ENCODE data around the gene ARCN1.
"Not testable (repeated sequence)": the region's sequence is repeated elsewhere in the genome, so short reads cannot be mapped to it uniquely, and the experiment has no call there.

Gene ARCN1

GRCh38 chr11:118544647-118545010 is 27.6 kb upstream of the ARCN1 start:
- no peak for DNase-seq

- no peak for DNase-seq
Observed at GRCh38 chr11:118545533-118545932, 26.7 kb upstream of the ARCN1 start.

- no peak for DNase-seq
Observed at GRCh38 chr11:118547132-118547531, 25.1 kb upstream of the ARCN1 start.

GRCh38 chr11:118552341-118552740 is 19.9 kb upstream of the ARCN1 start:
- DNase-seq: no peak

GRCh38 chr11:118560806-118561205 is 11.4 kb upstream of the ARCN1 start:
- no peak for DNase-seq

GRCh38 chr11:118565051-118565450 is 7.2 kb upstream of the ARCN1 start:
- DNase-seq: no peak

GRCh38 chr11:118569670-118570069 is 2.5 kb upstream of the ARCN1 start:
- DNase-seq: no peak

GRCh38 chr11:118570787-118571186 is 1.4 kb upstream of the ARCN1 start:
- no peak for DNase-seq

- DNase-seq: not testable (repeated sequence)
Observed at GRCh38 chr11:118571701-118572060, 528 bp upstream of the ARCN1 start.

- DNase-seq: no peak
Observed at GRCh38 chr11:118572981-118573550, 857 bp downstream of the ARCN1 start.

- DNase-seq: no peak
Observed at GRCh38 chr11:118574636-118575035, 2.4 kb downstream of the ARCN1 start.

- DNase-seq: not testable (repeated sequence)
Observed at GRCh38 chr11:118577995-118578394, 5.8 kb downstream of the ARCN1 start.

GRCh38 chr11:118581057-118581456 is 8.8 kb downstream of the ARCN1 start:
- DNase-seq: no peak

- no peak for DNase-seq
Observed at GRCh38 chr11:118587952-118588351, 15.7 kb downstream of the ARCN1 start.

GRCh38 chr11:118592616-118593367 is 20.6 kb downstream of the ARCN1 start:
- DNase-seq: no peak

- not testable (repeated sequence) for DNase-seq
Observed at GRCh38 chr11:118594984-118595383, 22.8 kb downstream of the ARCN1 start.

GRCh38 chr11:118596224-118597146 is 24.3 kb downstream of the ARCN1 start:
- DNase-seq: no peak

GRCh38 chr11:118597556-118597955 is 25.3 kb downstream of the ARCN1 start:
- no peak for DNase-seq

GRCh38 chr11:118602331-118602730 is 30.1 kb downstream of the ARCN1 start:
- no peak for DNase-seq

- not testable (repeated sequence) for DNase-seq
Observed at GRCh38 chr11:118603709-118604108, 31.5 kb downstream of the ARCN1 start.

- DNase-seq: no peak
Observed at GRCh38 chr11:118604566-118604965, 32.4 kb downstream of the ARCN1 start.

- DNase-seq: no peak
Observed at GRCh38 chr11:118605116-118605867, 33.1 kb downstream of the ARCN1 start.
